ENCODE results near the gene ARL6IP1.

DNA sequence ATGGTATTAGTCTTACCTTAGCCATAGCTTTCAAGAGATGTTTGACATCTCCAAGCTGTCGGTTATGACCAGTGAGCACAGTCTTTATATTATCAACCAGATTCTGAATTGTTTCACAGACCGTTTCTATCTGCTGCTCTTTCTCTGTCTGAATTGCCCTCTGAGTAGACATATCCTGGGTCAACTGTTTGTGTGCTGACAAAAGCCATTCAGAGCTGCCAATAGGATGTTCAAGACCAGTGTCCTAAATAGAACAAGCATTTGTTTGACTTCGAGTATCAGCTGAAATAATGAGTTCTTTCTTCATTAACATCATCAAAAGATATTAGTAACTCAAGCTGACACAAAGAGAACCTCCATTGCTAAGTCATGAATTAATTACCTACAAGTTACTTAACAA, 14.9 kb upstream of the ARL6IP1 start:
- no peak for TF ChIP-seq CTCF (IDR thresholded peaks at IDR 0.05)
- no peak for TF ChIP-seq POLR2A (IDR thresholded peaks at IDR 0.05)
- no peak for TF ChIP-seq POLR2AphosphoS5 (IDR thresholded peaks at IDR 0.05)
- TF ChIP-seq EP300 (IDR thresholded peaks at IDR 0.05), result no peak

Data from upper lobe of left lung (tissue), 4 donors.